Panc1 (cell line): ENCODE results near the gene ATP5PB. TPM values are rescaled to one million over a fixed set of nuclear protein-coding genes. Genes with fewer than 3 reads are reported as not detected.

ENCODE experiments used
- ATAC-seq: fragments of 200-7000 bp; cut with Tn5 transposase; 2 replicates; pipeline ENCODE4 v1.9.1; 2020; ENCODE audit warnings: mild to moderate bottlenecking, moderate library complexity
- BruUV-seq: library from RNA; stranded (reverse); fragments of 400-500 nt; replicated peaks from 2 replicates; lab custom pipeline; 2021; lab: Mats Ljungman, UMichigan
- CTCF ChIA-PET: fragments of 300-600 bp; sonication (Branson Sonifier 250); formaldehyde crosslinking; loops from one replicate; lab custom pipeline; 2022; ENCODE audit warnings: antibody characterized with exemption; lab: Charles Lee
- POLR2A ChIA-PET: fragments of 300-600 bp; sonication (Branson Sonifier 250); formaldehyde crosslinking; loops from one replicate; lab custom pipeline; 2022; ENCODE audit warnings: antibody characterized with exemption; lab: Charles Lee
- DNase-seq: peaks from one replicate; pipeline ENCODE4 v3.0.0-alpha.2; 2010; ENCODE audit warnings: low read depth, low spot score
- H3K27ac ChIP-seq: 2 replicates; pipeline ENCODE4 v1.5.1; 2011; ENCODE audit warnings: mild to moderate bottlenecking, low read length, inconsistent platforms
- H3K27me3 ChIP-seq: fragments of 200-500 bp; sonication (Bioruptor generic); 2 replicates; pipeline ENCODE4 v1.6.0; 2014; ENCODE audit warnings: low read length, inconsistent platforms; ENCODE audit not compliant: control insufficient read depth, insufficient read depth
- H3K36me3 ChIP-seq: fragments of 200-500 bp; sonication (Bioruptor generic); 2 replicates; pipeline ENCODE4 v1.5.1; 2014; ENCODE audit warnings: inconsistent platforms, mild to moderate bottlenecking, low read length, moderate library complexity; ENCODE audit not compliant: control insufficient read depth, insufficient read depth
- H3K4me1 ChIP-seq: 2 replicates; pipeline ENCODE4 v1.5.1; 2011; ENCODE audit warnings: inconsistent platforms, mild to moderate bottlenecking, low read length, moderate library complexity; ENCODE audit not compliant: control insufficient read depth, insufficient read depth
- H3K4me3 ChIP-seq, 2 experiments: 2 replicates each; pipeline ENCODE4 v1.5.1; 2011 to 2012; ENCODE audit warnings: low read depth in 2 of 2, low read length in 2 of 2, mild to moderate bottlenecking in 2 of 2, inconsistent platforms in 1 of 2, moderate library complexity in 1 of 2
- H3K9me3 ChIP-seq: fragments of 200-500 bp; sonication (Bioruptor generic); 2 replicates; pipeline ENCODE4 v1.5.1; 2014; ENCODE audit warnings: low read depth, mild to moderate bottlenecking, inconsistent platforms, low read length, moderate library complexity; ENCODE audit not compliant: control insufficient read depth, insufficient read depth
- CTCF ChIP-seq: fragments of 450-650 bp; IDR thresholded peaks from 2 replicates; pipeline ENCODE4 v1.5.1; 2017; ENCODE audit warnings: mild to moderate bottlenecking
- POLR2AphosphoS5 ChIP-seq: IDR thresholded peaks from 2 replicates; pipeline ENCODE4 v1.6.1; 2012; ENCODE audit warnings: mild to moderate bottlenecking, low read depth, low read length, moderate library complexity
- REST ChIP-seq, 2 experiments: IDR thresholded peaks; 2 replicates each; pipeline ENCODE4 v1.6.1; 2011 to 2012; ENCODE audit warnings: low read depth in 2 of 2, control low read depth in 1 of 2, low read length in 1 of 2, mild to moderate bottlenecking in 1 of 2, moderate library complexity in 1 of 2; ENCODE audit not compliant: insufficient read depth in 1 of 2
- SIN3A ChIP-seq: IDR thresholded peaks from 2 replicates; pipeline ENCODE4 v1.6.1; 2012; ENCODE audit warnings: low read depth, mild to moderate bottlenecking, low read length, moderate library complexity, borderline replicate concordance; ENCODE audit not compliant: insufficient read depth
- TCF7L2 ChIP-seq: IDR thresholded peaks from 2 replicates; pipeline ENCODE4 v1.6.1; 2011; ENCODE audit warnings: mild to moderate bottlenecking, low read depth, low read length, inconsistent platforms
- in situ Hi-C: cut with HindIII; loops from 2 replicates; pipeline ENCODE4 v1.10.0; 2016; ENCODE audit warnings: low sequenced_read_pairs, low pct_unique_long_range_greater_than_20kb
- intact Hi-C: fragments of 100-400 bp; cut with micrococcal nuclease; formaldehyde crosslinking; loops from one replicate; pipeline ENCODE4 v1.10.0; 2022; ENCODE audit not compliant: unreplicated experiment
- total RNA-seq: library from RNA; stranded (reverse); gene quantifications from one replicate; pipeline ENCODE4 v1.2.1, GENCODE V29; 2021; ENCODE audit not compliant: unreplicated experiment

The ATP5PB gene
- total RNA-seq, 1 experiment from 2014 or later, result 178 TPM

GRCh38 chr1:111406321-111406768, 42.9 kb upstream of the ATP5PB start:
- ATAC-seq (no peak), DNase-seq (no peak)
- intact Hi-C loops, result no loop called here
- CTCF ChIA-PET, result no interaction called here
- no peaks in the 10 kb centered on the region for H3K36me3 ChIP-seq
- no peaks in the 10 kb centered on the region; the same call in 1 of the 2 replicates for H3K4me1 ChIP-seq
- H3K9me3 ChIP-seq, result no peaks in the 10 kb centered on the region
- no TSS peak for BruUV-seq
- POLR2A ChIA-PET, result no interaction called here
- no peak overlapping the region for H3K27ac ChIP-seq
- H3K27me3 ChIP-seq, result peaks cover 2% of the 10 kb centered on the region; the same call in 1 of the 2 replicates
- H3K4me3 ChIP-seq, result no peak overlapping the region
- TF ChIP-seq POLR2AphosphoS5 (no peak), TCF7L2 (no peak), REST (IDR thresholded peaks at IDR 0.05; ENCODE audit: insufficient read depth in 1 of 2, low read depth in 2 of 2, low read length in 1 of 2) (no peak), CTCF (no peak), SIN3A (no peak)
- in situ Hi-C loops, result no loop called here

- in situ Hi-C loops, result no loop called here
- Histone ChIP-seq H3K27ac (no peak overlapping the region), H3K36me3 (no peaks in the 10 kb centered on the region), H3K9me3 (no peaks in the 10 kb centered on the region), H3K4me3 (no peak overlapping the region), H3K27me3 (peaks cover 2% of the 10 kb centered on the region; the same call in 1 of the 2 replicates), H3K4me1 (no peaks in the 10 kb centered on the region; the same call in 1 of the 2 replicates)
- no peak for TF ChIP-seq POLR2AphosphoS5
- TF ChIP-seq REST (IDR thresholded peaks at IDR 0.05; ENCODE audit: insufficient read depth in 1 of 2, low read depth in 2 of 2, low read length in 1 of 2), result no peak
- no peak for TF ChIP-seq SIN3A
- CTCF ChIA-PET, result no interaction called here
- intact Hi-C loops, result no loop called here
- DNase-seq (no peak), ATAC-seq (no peak)
- POLR2A ChIA-PET, result no interaction called here
- no TSS peak for BruUV-seq
These were observed 42.0 kb upstream of the ATP5PB start for GRCh38 chr1:111407301-111407700.
